HepG2 (cell line): ENCODE results near the gene ABCC2. TPM values are rescaled to one million over a fixed set of nuclear protein-coding genes. Genes with fewer than 3 reads are reported as not detected.

ENCODE experiments used
- ATAC-seq: fragments of 200-7000 bp; cut with Tn5 transposase; 3 replicates; pipeline ENCODE4 v1.9.1; 2020; ENCODE audit warnings: mild to moderate bottlenecking, moderate library complexity
- BruUV-seq: library from RNA; stranded (reverse); fragments of 400-500 nt; replicated peaks from 2 replicates; lab custom pipeline; 2021; lab: Mats Ljungman, UMichigan
- CTCF ChIA-PET: fragments of 300-600 bp; formaldehyde crosslinking; extraction: SDS; loops from one replicate; lab custom pipeline; 2021; ENCODE audit warnings: low total read pairs, inconsistent platforms, low intra/inter-chr PET ratio; lab: Yijun Ruan, JAX
- POLR2A ChIA-PET: fragments of 350-600 bp; sonication (Branson Sonifier 250); formaldehyde crosslinking; loops from one replicate; lab custom pipeline; 2020; ENCODE audit warnings: antibody characterized with exemption, inconsistent platforms; lab: Yijun Ruan, JAX
- DNase-seq: peaks from one replicate; pipeline ENCODE4 v3.0.0-alpha.2; 2015; ENCODE audit warnings: low spot score
- FAIRE-seq: peaks from 3 replicates; lab custom pipeline; 2011; peaks lifted over from hg19 to GRCh38; lab: Jason Lieb, UNC
- H2AFZ ChIP-seq: one replicate; pipeline ENCODE4 v1.6.1; 2011; ENCODE audit warnings: low read length, inconsistent platforms
- H3K27ac ChIP-seq: fragments of 300-600 bp; 3 replicates; pipeline ENCODE4 v1.8.0; 2011; ENCODE audit warnings: mixed run types, mild to moderate bottlenecking, mixed read lengths, low read length, inconsistent platforms; ENCODE audit not compliant: insufficient read depth; ENCODE audit errors: extremely low read length
- H3K27me3 ChIP-seq, 2 experiments: fragments of 200-600 bp in 1 of 2; 2 replicates in 1 of 2; 3 replicates in 1 of 2; pipeline versions ENCODE4 v1.6.0 to v1.8.0; 2011; ENCODE audit warnings: low read length in 2 of 2, mild to moderate bottlenecking in 2 of 2, moderate library complexity in 2 of 2, inconsistent platforms in 1 of 2; ENCODE audit not compliant: insufficient read depth in 2 of 2, control insufficient read depth in 1 of 2
- H3K36me3 ChIP-seq, 2 experiments: fragments of 200-600 bp in 1 of 2; replicated peaks in 1 of 2; 2 replicates in 1 of 2; 3 replicates in 1 of 2; pipeline versions ENCODE4 v1.5.1 to v1.8.0; 2011; ENCODE audit warnings: low read length in 2 of 2, inconsistent platforms in 1 of 2; ENCODE audit not compliant: insufficient read depth in 2 of 2, control insufficient read depth in 1 of 2
- H3K4me1 ChIP-seq: 2 replicates; pipeline ENCODE4 v1.5.1; 2012; ENCODE audit warnings: low read length, inconsistent platforms; ENCODE audit not compliant: insufficient read depth
- H3K4me2 ChIP-seq: 2 replicates; pipeline ENCODE4 v1.6.0; 2011; ENCODE audit warnings: low read depth, low read length, inconsistent platforms
- H3K4me3 ChIP-seq, 3 experiments: fragments of 200-600 bp in 1 of 3; sonication (generic), shearing (Covaris generic) in 1 of 3; replicated peaks in 1 of 3; 2 replicates each; pipeline ENCODE4 v1.5.1; 2011 to 2016; ENCODE audit warnings: low read length in 3 of 3, inconsistent platforms in 2 of 3, low read depth in 2 of 3, mild to moderate bottlenecking in 2 of 3, control low read depth in 1 of 3, mixed read lengths in 1 of 3; ENCODE audit not compliant: insufficient read depth in 1 of 3
- H3K79me2 ChIP-seq: one replicate; pipeline ENCODE4 v1.6.1; 2011; ENCODE audit warnings: low read length, inconsistent platforms; ENCODE audit not compliant: insufficient read depth
- H3K9ac ChIP-seq: 2 replicates; pipeline ENCODE4 v1.6.0; 2011; ENCODE audit warnings: mild to moderate bottlenecking, low read depth, low read length, inconsistent platforms; ENCODE audit not compliant: insufficient read depth
- H3K9me3 ChIP-seq: 2 replicates; pipeline ENCODE4 v1.5.1; 2012; ENCODE audit warnings: mild to moderate bottlenecking, low read length
- H4K20me1 ChIP-seq: 2 replicates; pipeline ENCODE4 v1.6.0; 2011; ENCODE audit warnings: inconsistent platforms, mild to moderate bottlenecking, low read length, moderate library complexity; ENCODE audit not compliant: insufficient read depth
- POLR2A ChIP-seq, 2 experiments: IDR thresholded peaks; 2 replicates each; pipeline ENCODE4 v1.6.1; 2011; ENCODE audit warnings: low read depth in 2 of 2, low read length in 2 of 2, mild to moderate bottlenecking in 1 of 2, moderate library complexity in 1 of 2; ENCODE audit not compliant: insufficient read depth in 1 of 2
- RBM22 ChIP-seq: fragments of 200-400 bp; formaldehyde crosslinking; optimal IDR thresholded peaks from 2 replicates; pipeline ENCODE3; 2017; ENCODE audit warnings: mild to moderate bottlenecking, low read length, moderate library complexity
- ZNF446 ChIP-seq: sonication (generic); formaldehyde crosslinking; IDR thresholded peaks from 2 replicates; pipeline ENCODE4 v1.5.0; 2020; ENCODE audit warnings: mild to moderate bottlenecking, missing genetic modification reagents
- ZNF629 ChIP-seq: sonication (generic); formaldehyde crosslinking; conservative IDR thresholded peaks from 2 replicates; pipeline ENCODE4 v1.5.0; 2020; ENCODE audit warnings: missing genetic modification reagents
- WGBS: methylation state at CpG from one replicate; pipeline ENCODE4 v1.1.6; 2017; ENCODE audit warnings: low lambda C conversion rate; 5-methylcytosine and 5-hydroxymethylcytosine counted together
- in situ Hi-C: cut with HindIII; loops from 2 replicates; pipeline ENCODE4 v1.10.0; 2017; ENCODE audit warnings: low pct_unique_long_range_greater_than_20kb; ENCODE audit not compliant: extremely low pct_ligation_motif_present
- intact Hi-C: fragments of 100-400 bp; cut with micrococcal nuclease; formaldehyde crosslinking; loops from one replicate; pipeline ENCODE4 v1.10.0; 2022; ENCODE audit not compliant: unreplicated experiment
- polyA plus RNA-seq, 8 experiments: library from polyadenylated mRNA; depleted of rRNA in 3 of 8; stranded (reverse) in 7 of 8; unstranded in 1 of 8; fragments of >200 nt; fragmentation: Illumina TruSeq in 4 of 8; extraction: Trizol in 4 of 8; gene quantifications; 2 replicates each; pipeline versions ENCODE4 v1.2.1 to v1.2.3, GENCODE V29; 2011 to 2016; ENCODE audit warnings: low read depth in 4 of 8, missing spikeins in 1 of 8, mixed read lengths in 1 of 8; ENCODE audit not compliant: insufficient read depth in 1 of 8
- total RNA-seq, 5 experiments: library from RNA; depleted of rRNA; stranded (reverse); fragments of >200 nt; fragmentation: Illumina TruSeq; extraction: Trizol; gene quantifications; 2 replicates each; pipeline ENCODE4 v1.2.3, GENCODE V29; 2016; ENCODE audit warnings: low read depth in 1 of 5
- TF ChIP-seq, protein P1 (sequence below): sonication (generic); formaldehyde crosslinking; IDR thresholded peaks from 2 replicates; pipeline ENCODE4 v1.5.0; 2020; ENCODE audit warnings: mild to moderate bottlenecking, missing genetic modification reagents
- TF ChIP-seq, protein P2 (sequence below): sonication (generic); formaldehyde crosslinking; IDR thresholded peaks from 2 replicates; pipeline ENCODE4 v1.5.0; 2020; ENCODE audit warnings: mild to moderate bottlenecking, missing genetic modification reagents

Gene ABCC2
- total and polyA plus RNA-seq, 2 of the 13 experiments (the other 11 are each of a cell fraction or from before 2014, with no cell fraction given): 181 to 497 TPM

GRCh38 chr10:99807786-99808185 is 25.3 kb downstream of the ABCC2 start:
- CTCF ChIA-PET: no interaction called here

More at GRCh38 chr10:99807786-99808185, 25.3 kb downstream of the ABCC2 start:
- H3K4me2 ChIP-seq: no peak overlapping the region
- no peaks in the 10 kb centered on the region for H3K79me2 ChIP-seq
- no peak for DNase-seq
- H3K27ac ChIP-seq: no peak overlapping the region
- ATAC-seq: no peak
- no peaks in the 10 kb centered on the region; the same call in 1 of the 2 replicates for H4K20me1 ChIP-seq
- 98% methylated on average over 2 of the region's 2 CpGs for WGBS
- H3K9ac ChIP-seq: no peak overlapping the region
- intact Hi-C loops: no loop called here
- H3K9me3 ChIP-seq: no peaks in the 10 kb centered on the region
- H3K27me3 ChIP-seq: no peaks in the 10 kb centered on the region
- no peaks in the 10 kb centered on the region for H3K4me1 ChIP-seq
- TF ChIP-seq ZNF629 (CRISPR knock-in tag) (peak; percentile 51; the same call in 1 of the 2 replicates), POLR2A (IDR thresholded peaks at IDR 0.05; ENCODE audit: insufficient read depth in 1 of 2, low read depth in 2 of 2, low read length in 2 of 2) (peak in 1 of 2 experiments; percentile 7; a peak in 1 of 4 replicates), RBM22 (peak; percentile 77), ZNF446 (CRISPR knock-in tag) (no peak)
- TF ChIP-seq, protein P1, sequence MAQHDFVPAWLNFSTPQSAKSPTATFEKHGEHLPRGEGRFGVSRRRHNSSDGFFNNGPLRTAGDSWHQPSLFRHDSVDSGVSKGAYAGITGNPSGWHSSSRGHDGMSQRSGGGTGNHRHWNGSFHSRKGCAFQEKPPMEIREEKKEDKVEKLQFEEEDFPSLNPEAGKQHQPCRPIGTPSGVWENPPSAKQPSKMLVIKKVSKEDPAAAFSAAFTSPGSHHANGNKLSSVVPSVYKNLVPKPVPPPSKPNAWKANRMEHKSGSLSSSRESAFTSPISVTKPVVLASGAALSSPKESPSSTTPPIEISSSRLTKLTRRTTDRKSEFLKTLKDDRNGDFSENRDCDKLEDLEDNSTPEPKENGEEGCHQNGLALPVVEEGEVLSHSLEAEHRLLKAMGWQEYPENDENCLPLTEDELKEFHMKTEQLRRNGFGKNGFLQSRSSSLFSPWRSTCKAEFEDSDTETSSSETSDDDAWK (CRISPR knock-in tag): no peak
- TF ChIP-seq, protein P2, sequence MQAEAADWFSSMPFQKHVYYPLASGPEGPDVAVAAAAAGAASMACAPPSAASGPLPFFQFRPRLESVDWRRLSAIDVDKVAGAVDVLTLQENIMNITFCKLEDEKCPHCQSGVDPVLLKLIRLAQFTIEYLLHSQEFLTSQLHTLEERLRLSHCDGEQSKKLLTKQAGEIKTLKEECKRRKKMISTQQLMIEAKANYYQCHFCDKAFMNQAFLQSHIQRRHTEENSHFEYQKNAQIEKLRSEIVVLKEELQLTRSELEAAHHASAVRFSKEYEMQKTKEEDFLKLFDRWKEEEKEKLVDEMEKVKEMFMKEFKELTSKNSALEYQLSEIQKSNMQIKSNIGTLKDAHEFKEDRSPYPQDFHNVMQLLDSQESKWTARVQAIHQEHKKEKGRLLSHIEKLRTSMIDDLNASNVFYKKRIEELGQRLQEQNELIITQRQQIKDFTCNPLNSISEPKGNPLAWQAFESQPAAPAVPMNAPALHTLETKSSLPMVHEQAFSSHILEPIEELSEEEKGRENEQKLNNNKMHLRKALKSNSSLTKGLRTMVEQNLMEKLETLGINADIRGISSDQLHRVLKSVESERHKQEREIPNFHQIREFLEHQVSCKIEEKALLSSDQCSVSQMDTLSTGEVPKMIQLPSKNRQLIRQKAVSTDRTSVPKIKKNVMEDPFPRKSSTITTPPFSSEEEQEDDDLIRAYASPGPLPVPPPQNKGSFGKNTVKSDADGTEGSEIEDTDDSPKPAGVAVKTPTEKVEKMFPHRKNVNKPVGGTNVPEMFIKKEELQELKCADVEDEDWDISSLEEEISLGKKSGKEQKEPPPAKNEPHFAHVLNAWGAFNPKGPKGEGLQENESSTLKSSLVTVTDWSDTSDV: no peak
- TF ChIP-seq, all 625 proteins: peak for 3
- in situ Hi-C loops: no loop called here
- no peak overlapping the region for H3K4me3 ChIP-seq
- H2AFZ ChIP-seq: no peak overlapping the region
- POLR2A ChIA-PET: no interaction called here
- FAIRE-seq: no peak
- no TSS peak for BruUV-seq
- H3K36me3 ChIP-seq: peaks cover 56 to 96% of the 10 kb centered on the region in 2 experiments
